ENCODE measurements around the gene PPFIBP1. TPM values are rescaled to one million over a fixed set of nuclear protein-coding genes. Genes with fewer than 3 reads are reported as not detected.
A peak's percentile ranks its signal among the peaks of the same experiment; 100 is the strongest.
"Not testable (repeated sequence)": the region's sequence is repeated elsewhere in the genome, so short reads cannot be mapped to it uniquely, and the experiment has no call there.

PPFIBP1 gene
- polyA plus RNA-seq, 4 donors: 4.9 to 29.3 (median 12.7) TPM

DNA sequence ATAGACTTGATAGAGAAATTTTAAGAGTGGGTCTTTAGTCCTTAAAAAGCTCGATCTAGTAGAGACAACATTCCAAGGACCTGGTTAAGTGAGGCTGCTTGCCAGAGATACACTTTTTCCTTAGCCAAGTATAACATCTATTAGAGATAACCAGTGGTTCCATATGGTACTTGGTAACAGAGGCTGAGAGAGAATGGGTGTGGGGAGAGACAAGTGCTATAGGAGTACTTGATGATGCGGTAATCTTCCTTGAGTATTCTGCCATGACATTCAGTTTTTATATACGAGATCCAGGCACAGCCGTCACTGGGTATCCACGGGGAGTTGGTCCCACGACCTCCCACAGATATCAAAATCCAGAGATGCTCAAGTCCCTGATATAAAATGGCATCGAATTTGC, 94.8 kb downstream of the PPFIBP1 start:
- Histone ChIP-seq H3K27ac (ENCODE audit: low read depth in 1 of 3, low read length in 2 of 3) (no peak overlapping the region), H3K9me3 (ENCODE audit: control insufficient read depth in 2 of 2, insufficient read depth in 1 of 2, low read depth in 1 of 2, low read length in 1 of 2) (no peaks in the 10 kb centered on the region), H3K4me3 (ENCODE audit: low read depth in 1 of 3, low read length in 3 of 3) (no peak overlapping the region), H3K4me1 (ENCODE audit: control insufficient read depth in 3 of 3, insufficient read depth in 2 of 3, low read depth in 1 of 3, low read length in 2 of 3) (peaks cover 0 to 9% (median 0%) of the 10 kb centered on the region in 3 donors), H3K27me3 (ENCODE audit: control insufficient read depth in 3 of 3, insufficient read depth in 3 of 3, low read length in 3 of 3) (no peaks in the 10 kb centered on the region), H3K36me3 (ENCODE audit: control insufficient read depth in 3 of 3, insufficient read depth in 2 of 3, low read depth in 1 of 3, low read length in 3 of 3) (no peaks in the 10 kb centered on the region)
- no peak for FAIRE-seq
- no peak for DNase-seq
- 90 to 94% (median 93%) methylated on average over 7 of the region's 7 CpGs for WGBS, 3 donors

DNA sequence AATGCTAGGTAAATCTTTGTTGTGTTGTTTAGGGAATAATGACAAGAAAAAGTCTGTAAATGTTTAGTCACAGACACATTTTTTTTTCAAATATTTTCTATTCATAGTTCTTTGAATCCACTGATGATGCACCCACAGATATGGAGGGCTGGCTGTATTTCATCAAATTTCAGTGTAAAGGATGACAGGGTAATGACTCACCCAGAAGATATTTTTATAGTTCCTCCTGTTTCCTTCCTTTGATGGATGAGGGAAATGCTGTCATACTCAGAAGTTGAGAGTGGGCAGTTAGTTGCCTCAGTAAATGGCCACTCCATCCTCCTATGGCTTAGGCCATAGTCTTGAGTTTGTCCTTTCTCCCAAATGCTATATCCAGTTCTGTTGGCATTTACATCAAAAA, 95.3 kb downstream of the PPFIBP1 start:
- no peak overlapping the region for H3K27ac ChIP-seq (ENCODE audit: low read depth in 1 of 3, low read length in 2 of 3)
- H3K36me3 ChIP-seq (ENCODE audit: control insufficient read depth in 3 of 3, insufficient read depth in 2 of 3, low read depth in 1 of 3, low read length in 3 of 3): no peaks in the 10 kb centered on the region
- FAIRE-seq (no peak), DNase-seq (no peak)
- no peaks in the 10 kb centered on the region for H3K9me3 ChIP-seq (ENCODE audit: control insufficient read depth in 2 of 2, insufficient read depth in 1 of 2, low read depth in 1 of 2, low read length in 1 of 2)
- no peak overlapping the region for H3K4me3 ChIP-seq (ENCODE audit: low read depth in 1 of 3, low read length in 3 of 3)
- H3K27me3 ChIP-seq (ENCODE audit: control insufficient read depth in 3 of 3, insufficient read depth in 3 of 3, low read length in 3 of 3): no peaks in the 10 kb centered on the region
- H3K4me1 ChIP-seq (ENCODE audit: control insufficient read depth in 3 of 3, insufficient read depth in 2 of 3, low read depth in 1 of 3, low read length in 2 of 3): peaks cover 0 to 9% (median 0%) of the 10 kb centered on the region in 3 donors

DNA sequence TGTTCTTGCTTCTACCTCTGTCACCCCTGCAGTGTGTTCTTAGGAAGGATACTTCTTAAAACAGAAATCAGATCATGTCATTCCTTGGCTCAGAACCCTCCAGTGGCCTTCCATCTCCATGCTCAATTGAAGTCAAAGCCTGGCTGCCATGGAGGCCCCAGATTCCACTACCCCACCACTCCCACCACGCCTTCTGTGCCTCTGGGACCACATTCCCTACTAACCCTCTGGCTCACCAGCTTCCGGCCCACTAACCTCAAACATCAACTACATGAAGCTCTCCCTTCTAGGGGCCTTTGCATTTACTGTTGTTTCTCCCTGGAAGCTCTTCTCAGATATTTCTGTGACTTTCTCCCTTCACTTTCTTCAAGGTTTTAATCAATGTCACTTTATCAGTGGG, 96.1 kb downstream of the PPFIBP1 start:
- H3K27ac ChIP-seq (ENCODE audit: low read depth in 1 of 3, low read length in 2 of 3): no peak overlapping the region
- WGBS, 3 donors: 86 to 95% (median 91%) methylated on average over 2 of the region's 2 CpGs
- no peaks in the 10 kb centered on the region for H3K36me3 ChIP-seq (ENCODE audit: control insufficient read depth in 3 of 3, insufficient read depth in 2 of 3, low read depth in 1 of 3, low read length in 3 of 3)
- no peaks in the 10 kb centered on the region for H3K27me3 ChIP-seq (ENCODE audit: control insufficient read depth in 3 of 3, insufficient read depth in 3 of 3, low read length in 3 of 3)
- no peak overlapping the region for H3K4me3 ChIP-seq (ENCODE audit: low read depth in 1 of 3, low read length in 3 of 3)
- DNase-seq: no peak
- no peaks in the 10 kb centered on the region for H3K9me3 ChIP-seq (ENCODE audit: control insufficient read depth in 2 of 2, insufficient read depth in 1 of 2, low read depth in 1 of 2, low read length in 1 of 2)
- peaks cover 0 to 6% (median 0%) of the 10 kb centered on the region in 3 donors for H3K4me1 ChIP-seq (ENCODE audit: control insufficient read depth in 3 of 3, insufficient read depth in 2 of 3, low read depth in 1 of 3, low read length in 2 of 3)
- no peak for FAIRE-seq

DNA sequence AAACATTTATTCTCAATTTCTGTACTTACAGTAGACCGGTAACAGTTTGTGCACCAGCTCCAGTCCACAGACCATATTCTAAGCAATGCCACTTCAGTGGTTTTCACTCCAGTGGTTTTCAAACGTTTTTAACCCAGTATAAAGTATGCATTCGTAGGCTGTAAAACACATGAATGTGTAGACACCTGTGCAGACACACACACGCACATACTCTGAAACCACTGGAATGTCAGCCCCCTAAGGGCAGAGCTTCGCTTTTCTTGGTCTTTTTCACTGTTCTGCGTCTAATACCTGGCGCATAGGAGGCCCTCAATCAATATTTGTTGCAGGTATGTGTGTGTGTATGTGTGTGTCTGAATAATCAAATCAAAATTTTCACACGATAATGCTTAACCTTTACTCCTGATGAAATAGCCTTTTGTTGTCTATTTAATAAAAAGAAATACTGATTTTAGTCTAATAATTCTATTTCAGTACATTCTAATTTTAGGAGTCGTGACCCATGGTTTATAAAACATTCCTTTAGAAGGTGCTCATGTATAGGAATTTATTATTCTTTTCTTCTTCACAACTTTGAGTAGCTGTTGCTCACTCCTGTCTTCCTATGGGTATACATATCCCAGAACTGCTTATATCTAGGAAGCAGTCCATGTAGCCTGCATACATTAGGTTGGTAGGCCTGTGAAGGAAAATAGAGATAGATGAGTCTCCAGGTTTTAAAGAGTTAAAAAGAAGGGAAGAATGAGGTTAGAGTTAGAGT, 98.6 kb downstream of the PPFIBP1 start:
- Histone ChIP-seq H3K27me3 (ENCODE audit: control insufficient read depth in 3 of 3, insufficient read depth in 3 of 3, low read length in 3 of 3) (no peaks in the 10 kb centered on the region), H3K9me3 (ENCODE audit: control insufficient read depth in 2 of 2, insufficient read depth in 1 of 2, low read depth in 1 of 2, low read length in 1 of 2) (no peaks in the 10 kb centered on the region), H3K36me3 (ENCODE audit: control insufficient read depth in 3 of 3, insufficient read depth in 2 of 3, low read depth in 1 of 3, low read length in 3 of 3) (no peaks in the 10 kb centered on the region), H3K27ac (ENCODE audit: low read depth in 1 of 3, low read length in 2 of 3) (no peak overlapping the region), H3K4me3 (ENCODE audit: low read depth in 1 of 3, low read length in 3 of 3) (no peak overlapping the region), H3K4me1 (ENCODE audit: control insufficient read depth in 3 of 3, insufficient read depth in 2 of 3, low read depth in 1 of 3, low read length in 2 of 3) (peaks cover 0 to 2% (median 0%) of the 10 kb centered on the region in 3 donors)
- FAIRE-seq (no peak), DNase-seq (no peak)
- 83 to 88% (median 87%) methylated on average over 9 of the region's 9 CpGs for WGBS, 3 donors

DNA sequence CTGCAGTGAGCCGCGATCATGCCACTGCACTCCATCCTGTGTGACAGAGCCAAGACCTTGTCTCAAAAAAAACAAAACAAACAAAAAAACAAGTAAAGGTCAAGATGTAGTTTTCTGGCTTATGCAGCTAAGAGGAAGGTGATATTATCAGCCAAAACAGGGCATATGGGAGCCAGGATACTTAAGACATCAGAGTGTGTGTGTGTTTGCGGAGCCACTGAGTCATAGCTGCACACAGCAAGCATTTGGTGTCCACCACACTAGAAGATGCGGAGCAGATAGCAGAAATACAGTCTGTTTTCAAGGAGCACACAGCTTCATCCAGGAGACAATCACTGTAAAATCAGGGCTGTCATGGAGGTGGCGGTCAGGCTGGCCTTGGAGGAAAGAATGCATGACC, 99.6 kb downstream of the PPFIBP1 start:
- no peak overlapping the region for H3K27ac ChIP-seq (ENCODE audit: low read depth in 1 of 3, low read length in 2 of 3)
- FAIRE-seq (no peak), DNase-seq (no peak)
- no peaks in the 10 kb centered on the region for H3K36me3 ChIP-seq (ENCODE audit: control insufficient read depth in 3 of 3, insufficient read depth in 2 of 3, low read depth in 1 of 3, low read length in 3 of 3)
- no peaks in the 10 kb centered on the region for H3K9me3 ChIP-seq (ENCODE audit: control insufficient read depth in 2 of 2, insufficient read depth in 1 of 2, low read depth in 1 of 2, low read length in 1 of 2)
- no peaks in the 10 kb centered on the region for H3K27me3 ChIP-seq (ENCODE audit: control insufficient read depth in 3 of 3, insufficient read depth in 3 of 3, low read length in 3 of 3)
- peaks cover 0 to 2% (median 0%) of the 10 kb centered on the region in 3 donors for H3K4me1 ChIP-seq (ENCODE audit: control insufficient read depth in 3 of 3, insufficient read depth in 2 of 3, low read depth in 1 of 3, low read length in 2 of 3)
- H3K4me3 ChIP-seq (ENCODE audit: low read depth in 1 of 3, low read length in 3 of 3): no peak overlapping the region
- WGBS, 3 donors: 90 to 93% (median 92%) methylated on average over 5 of the region's 5 CpGs

DNA sequence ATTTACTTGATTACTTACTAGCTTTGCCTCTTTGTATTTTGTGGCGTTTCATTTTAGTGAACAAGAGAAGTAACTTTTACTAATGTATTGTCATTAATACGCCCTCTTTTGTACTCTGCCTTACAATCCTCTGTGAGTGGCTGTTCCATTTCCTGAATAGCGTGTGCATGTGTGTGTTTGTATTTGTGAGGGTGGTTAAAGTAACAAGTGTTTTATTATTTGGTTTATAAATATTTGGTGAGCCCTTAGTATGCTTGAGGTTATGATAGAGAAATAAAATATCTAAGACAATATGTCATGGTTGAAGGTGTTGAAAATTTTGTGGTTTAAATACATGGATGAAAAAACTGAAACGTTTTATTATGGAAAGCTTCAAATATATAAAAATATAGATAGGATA, 100.6 kb downstream of the PPFIBP1 start:
- H3K27me3 ChIP-seq (ENCODE audit: control insufficient read depth in 3 of 3, insufficient read depth in 3 of 3, low read length in 3 of 3): no peaks in the 10 kb centered on the region
- no peaks in the 10 kb centered on the region for H3K36me3 ChIP-seq (ENCODE audit: control insufficient read depth in 3 of 3, insufficient read depth in 2 of 3, low read depth in 1 of 3, low read length in 3 of 3)
- H3K4me3 ChIP-seq (ENCODE audit: low read depth in 1 of 3, low read length in 3 of 3): no peak overlapping the region
- H3K9me3 ChIP-seq (ENCODE audit: control insufficient read depth in 2 of 2, insufficient read depth in 1 of 2, low read depth in 1 of 2, low read length in 1 of 2): no peaks in the 10 kb centered on the region
- no peak for DNase-seq
- FAIRE-seq: no peak
- 72 to 78% (median 75%) methylated on average over 4 of the region's 4 CpGs for WGBS, 3 donors
- H3K4me1 ChIP-seq (ENCODE audit: control insufficient read depth in 3 of 3, insufficient read depth in 2 of 3, low read depth in 1 of 3, low read length in 2 of 3): peaks cover 0 to 2% (median 0%) of the 10 kb centered on the region in 3 donors
- no peak overlapping the region for H3K27ac ChIP-seq (ENCODE audit: low read depth in 1 of 3, low read length in 2 of 3)

DNA sequence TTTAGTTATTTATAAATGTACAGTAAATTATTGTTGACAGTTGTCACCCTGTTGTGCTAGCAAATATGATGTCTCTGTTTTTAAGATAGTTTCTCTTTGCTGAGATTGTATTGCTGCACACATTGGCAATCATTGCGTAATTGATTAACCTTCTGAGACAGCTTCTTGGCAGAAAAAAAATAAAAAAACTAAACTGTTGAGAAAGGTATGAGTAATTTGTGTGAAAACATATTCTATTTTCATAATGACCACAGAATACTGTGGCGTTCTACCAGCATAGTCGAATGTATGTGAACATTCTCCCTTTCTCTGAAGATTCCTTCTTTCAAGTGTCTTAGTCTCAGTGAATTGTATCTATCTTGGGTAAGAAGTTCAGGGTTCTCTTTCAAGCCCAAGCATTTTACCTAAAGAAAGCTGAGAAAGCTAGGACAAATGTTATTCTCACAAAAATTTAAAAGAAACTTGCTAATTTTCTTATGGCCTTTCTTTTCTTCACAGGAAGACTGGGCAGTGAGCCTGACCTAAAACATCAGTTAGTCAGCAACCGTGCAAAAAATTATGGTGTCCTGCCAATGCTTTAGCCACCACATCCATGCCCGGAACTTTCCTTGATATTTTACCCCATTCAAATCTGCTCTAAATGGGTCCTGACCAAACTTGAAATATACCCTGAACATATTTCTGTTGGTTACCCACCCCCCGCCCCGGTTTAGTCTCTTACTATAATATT, 103.3 kb downstream of the PPFIBP1 start:
- FAIRE-seq (no peak), DNase-seq (no peak)
- Histone ChIP-seq H3K36me3 (ENCODE audit: control insufficient read depth in 3 of 3, insufficient read depth in 2 of 3, low read depth in 1 of 3, low read length in 3 of 3) (no peaks in the 10 kb centered on the region), H3K27ac (ENCODE audit: low read depth in 1 of 3, low read length in 2 of 3) (no peak overlapping the region), H3K9me3 (ENCODE audit: control insufficient read depth in 2 of 2, insufficient read depth in 1 of 2, low read depth in 1 of 2, low read length in 1 of 2) (no peaks in the 10 kb centered on the region), H3K4me3 (ENCODE audit: low read depth in 1 of 3, low read length in 3 of 3) (no peak overlapping the region), H3K4me1 (ENCODE audit: control insufficient read depth in 3 of 3, insufficient read depth in 2 of 3, low read depth in 1 of 3, low read length in 2 of 3) (peaks cover 0 to 2% (median 0%) of the 10 kb centered on the region in 3 donors), H3K27me3 (ENCODE audit: control insufficient read depth in 3 of 3, insufficient read depth in 3 of 3, low read length in 3 of 3) (no peaks in the 10 kb centered on the region)
- WGBS, 3 donors: 68 to 87% (median 83%) methylated on average over 7 of the region's 7 CpGs

DNA sequence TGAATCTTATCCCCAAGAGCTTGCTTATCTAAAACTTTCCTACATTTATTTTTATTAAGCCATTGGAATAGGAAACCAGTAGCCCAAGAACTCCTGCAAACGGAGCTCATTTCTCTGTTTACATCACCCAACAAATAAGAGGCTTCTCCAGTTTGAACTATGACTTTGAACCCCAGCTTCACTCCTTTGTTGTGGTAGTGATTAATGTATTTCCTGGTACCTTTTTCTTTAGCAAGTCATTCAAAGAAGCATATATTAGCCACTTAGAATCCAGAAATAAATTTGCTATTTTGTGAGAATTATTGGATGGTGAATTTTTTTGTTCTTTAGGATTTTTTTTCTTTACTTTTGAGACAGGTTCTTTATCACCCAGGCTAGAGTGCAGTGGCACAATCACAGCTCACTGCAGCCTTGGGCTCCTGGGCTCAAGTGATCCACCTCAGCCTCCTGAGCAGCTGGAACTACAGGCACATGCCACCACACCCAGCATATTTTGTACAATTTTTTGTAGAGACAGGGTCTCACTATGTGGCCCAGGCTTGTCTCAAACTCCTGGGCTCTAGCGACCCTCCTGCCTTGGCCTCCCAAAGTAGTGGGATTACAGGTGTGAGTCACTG, 104.0 kb downstream of the PPFIBP1 start:
- peak in 1 of 2 donors; percentile 20 for DNase-seq
- H3K9me3 ChIP-seq (ENCODE audit: control insufficient read depth in 2 of 2, insufficient read depth in 1 of 2, low read depth in 1 of 2, low read length in 1 of 2); H3K36me3 ChIP-seq (ENCODE audit: control insufficient read depth in 3 of 3, insufficient read depth in 2 of 3, low read depth in 1 of 3, low read length in 3 of 3); H3K4me3 ChIP-seq (ENCODE audit: low read depth in 1 of 3, low read length in 3 of 3); H3K27me3 ChIP-seq (ENCODE audit: control insufficient read depth in 3 of 3, insufficient read depth in 3 of 3, low read length in 3 of 3); FAIRE-seq; H3K4me1 ChIP-seq (ENCODE audit: control insufficient read depth in 3 of 3, insufficient read depth in 2 of 3, low read depth in 1 of 3, low read length in 2 of 3); H3K27ac ChIP-seq (ENCODE audit: low read depth in 1 of 3, low read length in 2 of 3): not testable (repeated sequence)
- 45 to 49% (median 46%) methylated on average over 2 of the region's 2 CpGs for WGBS, 3 donors

Measured in small intestine (tissue), 7 donors.